ENCODE data around the gene PALM. TPM values are rescaled to one million over a fixed set of nuclear protein-coding genes. Genes with fewer than 3 reads are reported as not detected.

The PALM gene
- total RNA-seq: 10 to 100 TPM in 3 of 4 donors, 1 to 10 TPM in 1; 7.5 to 33.8 (median 21.6) TPM

- Histone ChIP-seq H3K27me3 (peaks cover 0 to 16% of the 10 kb centered on the region in 2 donors), H3K27ac (peak within 1 kb of the TSS; percentile 12 to 77 (median 58)), H3K4me1 (peaks cover 0 to 12% (median 3%) of the 10 kb centered on the region in 4 donors), H3K9me3 (peaks cover 0 to 6% (median 0%) of the 10 kb centered on the region in 4 donors), H3K36me3 (no peaks in the 10 kb centered on the region), H3K4me3 (peak within 1 kb of the TSS; percentile 32 to 56 (median 46))
- TF ChIP-seq CTCF (IDR thresholded peaks at IDR 0.05) (no peak), POLR2A (IDR thresholded peaks at IDR 0.05) (no peak)
- DNase-seq: no peak
These were observed at the start of gene PALM for GRCh38 chr19:708154-709143. Gene PALM (plus strand): TSS chr19:708935. CDS start chr19:709147, 212 bp downstream.

- Histone ChIP-seq H3K27me3 (no peaks in the 10 kb centered on the region), H3K27ac (peak overlapping the region; percentile 94 to 99 (median 98)), H3K4me3 (peak overlapping the region; percentile 96 to 100 (median 98)), H3K36me3 (peaks cover 0 to 7% (median 0%) of the 10 kb centered on the region in 3 donors), H3K4me1 (peaks cover 4 to 68% (median 43%) of the 10 kb centered on the region in 4 donors), H3K9me3 (no peaks in the 10 kb centered on the region)
- TF ChIP-seq POLR2A (IDR thresholded peaks at IDR 0.05): peak; percentile 91 to 92
- no peak for TF ChIP-seq CTCF (IDR thresholded peaks at IDR 0.05)
- DNase-seq: peak; percentile 42 to 91 (median 90)
These were observed 47.8 kb upstream of the PALM start for GRCh38 chr19:660793-661426.

- Histone ChIP-seq H3K36me3 (peaks cover 0 to 7% (median 0%) of the 10 kb centered on the region in 3 donors), H3K27me3 (no peaks in the 10 kb centered on the region), H3K9me3 (no peaks in the 10 kb centered on the region), H3K27ac (peak overlapping the region; percentile 94 to 99 (median 98)), H3K4me1 (peaks cover 4 to 68% (median 43%) of the 10 kb centered on the region in 4 donors), H3K4me3 (peak overlapping the region; percentile 96 to 100 (median 98))
- DNase-seq: peak; percentile 73 to 85 (median 79)
- no peak for TF ChIP-seq POLR2A (IDR thresholded peaks at IDR 0.05)
- no peak for TF ChIP-seq CTCF (IDR thresholded peaks at IDR 0.05)
These were observed 47.1 kb upstream of the PALM start for GRCh38 chr19:661427-662196.

GRCh38 chr19:662207-662961 lies 46.4 kb upstream of the PALM start:
- H3K4me1 ChIP-seq: peaks cover 4 to 63% (median 41%) of the 10 kb centered on the region in 4 donors
- DNase-seq: peak; percentile 83 to 89 (median 84)
- peak overlapping the region; percentile 94 to 99 (median 98) for H3K27ac ChIP-seq
- H3K4me3 ChIP-seq: peak overlapping the region; percentile 96 to 100 (median 98)
- no peaks in the 10 kb centered on the region for H3K9me3 ChIP-seq
- TF ChIP-seq CTCF (IDR thresholded peaks at IDR 0.05) (no peak), POLR2A (IDR thresholded peaks at IDR 0.05) (peak in 1 of 2 donors; percentile 34)
- no peaks in the 10 kb centered on the region for H3K27me3 ChIP-seq
- H3K36me3 ChIP-seq: peaks cover 0 to 7% (median 0%) of the 10 kb centered on the region in 3 donors
